HG03097 (cell line): ENCODE results near the gene F8A2.
A peak's percentile ranks its signal among the peaks of the same experiment; 100 is the strongest.
"Not testable (repeated sequence)": the region's sequence is repeated elsewhere in the genome, so short reads cannot be mapped to it uniquely, and the experiment has no call there.

Source experiments
- ATAC-seq: cut with Tn5 transposase; IDR thresholded peaks from one replicate; pipeline ENCODE4 v1.9.1; 2021; ENCODE audit not compliant: unreplicated experiment, low FRiP score

Gene F8A2

GRCh38 chrX:155381843-155382528 lies at the start of gene F8A2:
Gene F8A2 (plus strand): TSS chrX:155382095. CDS start chrX:155382115, 20 bp downstream.
- ATAC-seq, result peak; percentile 79

GRCh38 chrX:155333544-155334100 lies 48.3 kb upstream of the F8A2 start:
- no peak for ATAC-seq

DNA sequence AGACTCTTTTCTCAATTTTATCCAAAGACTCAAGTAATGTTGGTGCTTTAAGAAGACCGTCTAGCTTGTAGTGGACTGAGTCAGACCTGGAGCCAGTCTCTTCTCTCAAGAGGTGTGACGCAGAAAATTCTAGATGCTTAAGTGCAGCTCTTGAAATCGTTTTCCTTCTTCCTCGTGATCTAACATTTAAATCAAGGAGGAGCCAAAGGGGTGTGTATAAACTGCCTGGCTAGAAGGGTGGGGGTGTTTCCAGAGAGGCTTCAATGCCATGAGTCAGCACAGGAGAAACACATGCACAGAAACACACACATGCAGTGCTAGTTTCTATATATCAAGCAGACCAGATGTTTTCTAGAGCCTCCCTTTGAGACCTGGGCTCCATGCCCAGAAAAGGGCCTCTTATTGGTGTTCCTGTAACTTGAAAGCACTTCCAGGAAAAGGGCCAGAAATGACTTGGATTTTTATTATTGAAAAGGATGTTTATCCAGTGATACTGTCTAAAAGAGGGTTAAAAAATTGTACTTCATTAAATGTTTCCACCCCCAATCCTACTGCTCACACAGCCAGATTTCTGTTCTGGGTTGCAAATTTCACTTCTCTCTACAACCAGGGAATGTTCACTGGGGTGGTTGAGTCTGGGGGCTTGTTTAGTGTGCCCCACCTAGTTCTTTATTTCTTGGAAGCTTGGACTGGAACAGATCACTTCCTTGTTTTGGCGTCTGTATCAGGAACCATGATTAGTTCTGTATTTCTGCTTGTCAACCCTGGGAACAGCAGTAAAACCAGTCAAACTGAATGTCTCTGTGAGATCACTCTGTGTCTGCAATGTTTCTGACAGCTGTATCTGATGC lies 47.2 kb upstream of the F8A2 start, which contains the start of gene CLIC2:
Gene CLIC2 (minus strand): TSS at position 129 of the 851 bp plus-strand sequence. CDS start 187 bp downstream, outside the sequence.
- ATAC-seq, result no peak

GRCh38 chrX:155335337-155335712 lies 46.6 kb upstream of the F8A2 start:
- ATAC-seq, result not testable (repeated sequence)

- not testable (repeated sequence) for ATAC-seq
Measured at GRCh38 chrX:155345689-155346088, 36.2 kb upstream of the F8A2 start.

DNA sequence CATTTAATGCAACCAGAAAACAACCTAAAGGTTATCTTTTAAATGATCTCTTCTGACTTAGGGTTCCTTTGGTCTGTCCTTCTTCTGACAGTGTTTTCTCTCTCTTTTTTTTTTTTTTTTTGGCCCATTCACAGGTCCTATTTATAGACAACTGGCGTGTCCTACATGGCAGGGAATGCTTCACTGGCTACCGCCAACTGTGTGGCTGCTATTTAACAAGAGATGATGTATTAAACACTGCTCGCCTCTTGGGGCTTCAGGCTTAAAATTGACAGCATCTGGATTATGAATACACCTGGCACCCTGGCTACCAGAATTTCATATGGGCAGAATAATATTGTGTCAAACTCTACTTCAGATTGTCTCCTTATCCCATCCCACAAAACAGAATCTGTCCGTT lies 32.4 kb upstream of the F8A2 start:
- ATAC-seq, result not testable (repeated sequence)

DNA sequence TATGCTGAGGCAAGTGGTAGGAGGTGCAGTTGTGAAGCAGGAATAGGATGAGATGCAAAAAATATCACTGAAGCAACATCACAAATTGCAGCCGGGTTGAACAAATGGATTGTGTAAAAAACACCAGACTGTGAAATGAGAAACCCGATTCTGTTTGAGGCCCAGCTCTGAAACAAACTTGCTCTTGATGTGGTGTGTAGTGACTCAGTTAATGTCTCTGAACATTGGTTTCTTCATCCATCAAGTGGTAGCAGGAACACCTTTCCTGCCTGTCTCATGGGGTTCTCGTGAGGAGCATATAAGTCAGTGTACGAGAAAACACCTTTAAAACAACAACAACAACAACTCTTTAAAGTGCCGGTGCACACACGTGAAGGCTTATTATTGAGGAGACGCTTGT lies 18.2 kb upstream of the F8A2 start:
- not testable (repeated sequence) for ATAC-seq

DNA sequence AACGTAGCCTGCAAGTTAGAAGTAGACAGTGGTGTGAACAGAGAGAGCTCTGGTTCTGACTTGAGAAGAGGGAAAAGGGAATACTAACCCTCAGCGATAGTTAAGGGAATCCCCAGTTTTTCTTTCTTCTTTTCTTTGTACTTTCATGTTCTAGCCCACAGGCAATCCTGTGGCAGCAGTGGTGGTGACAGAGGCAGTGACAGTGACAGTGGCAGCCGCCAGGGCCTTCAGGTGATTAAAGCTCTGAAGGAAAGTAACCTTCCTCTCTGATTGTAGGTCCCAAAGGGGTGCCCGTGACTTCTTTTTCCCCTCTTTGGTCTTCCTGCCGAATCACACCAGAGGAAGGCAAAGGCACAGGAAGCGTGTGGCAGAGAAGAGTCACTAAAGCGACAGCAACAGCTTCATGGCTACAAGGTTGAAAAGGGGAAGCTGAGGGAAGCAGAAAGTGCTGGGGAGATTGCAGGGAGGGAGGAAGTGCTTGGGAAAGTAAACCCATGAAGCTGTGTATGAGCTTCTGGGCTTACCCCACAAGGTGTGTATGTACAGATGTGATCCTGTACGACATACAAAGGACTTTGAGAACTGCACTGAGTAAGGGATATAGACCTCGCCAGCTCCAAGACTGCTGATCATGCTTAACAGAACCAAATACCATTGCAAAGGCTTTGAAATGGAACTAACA lies 8.0 kb upstream of the F8A2 start:
- not testable (repeated sequence) for ATAC-seq

DNA sequence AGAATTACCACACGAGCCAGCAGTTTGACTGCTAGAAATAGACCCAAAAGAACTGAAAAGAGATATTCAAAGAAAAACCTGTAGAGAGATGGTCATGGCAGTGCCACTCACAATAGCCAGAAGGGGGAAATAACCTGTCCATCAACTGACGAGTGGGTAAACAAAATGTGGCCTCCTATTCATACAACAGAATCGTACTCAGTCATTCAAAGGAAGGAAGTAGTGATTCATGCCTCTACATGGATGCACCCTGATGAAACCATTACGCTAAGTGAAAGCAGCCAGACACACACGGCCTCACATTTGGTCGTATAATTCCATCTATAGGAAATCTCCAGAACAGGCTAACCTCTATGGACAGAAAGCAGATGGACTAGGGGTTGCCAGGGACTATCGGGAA lies 2.1 kb upstream of the F8A2 start:
- not testable (repeated sequence) for ATAC-seq

- peak; percentile 32 for ATAC-seq
Measured at GRCh38 chrX:155382529-155382967, 653 bp downstream of the F8A2 start.

- no peak for ATAC-seq
Measured at GRCh38 chrX:155389634-155390033, 7.7 kb downstream of the F8A2 start.

DNA sequence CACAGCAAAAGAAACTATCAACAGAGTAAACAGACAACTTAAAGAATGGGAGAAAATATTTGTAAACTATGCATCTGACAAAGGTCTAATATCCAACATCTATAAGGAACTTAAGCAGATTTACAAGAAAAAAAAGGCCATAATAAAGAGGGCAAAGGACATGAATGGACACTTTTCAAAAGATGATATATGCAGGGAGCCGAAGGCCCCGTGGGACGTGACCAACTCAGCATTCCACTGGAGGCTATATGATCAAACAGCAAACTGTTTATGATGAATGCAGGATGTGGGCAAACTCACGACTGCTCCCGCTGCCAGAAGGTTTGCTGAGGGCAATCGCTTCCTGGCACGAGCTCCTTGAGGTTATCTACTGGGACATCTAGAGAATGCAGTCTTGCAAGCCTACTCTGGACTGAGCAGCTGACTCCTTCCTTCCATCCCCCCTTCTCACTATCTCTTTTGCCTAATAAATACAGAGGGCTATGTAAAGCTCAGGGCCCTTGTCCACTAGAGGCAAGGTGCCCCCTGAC lies 12.9 kb downstream of the F8A2 start:
- ATAC-seq, result not testable (repeated sequence)

DNA sequence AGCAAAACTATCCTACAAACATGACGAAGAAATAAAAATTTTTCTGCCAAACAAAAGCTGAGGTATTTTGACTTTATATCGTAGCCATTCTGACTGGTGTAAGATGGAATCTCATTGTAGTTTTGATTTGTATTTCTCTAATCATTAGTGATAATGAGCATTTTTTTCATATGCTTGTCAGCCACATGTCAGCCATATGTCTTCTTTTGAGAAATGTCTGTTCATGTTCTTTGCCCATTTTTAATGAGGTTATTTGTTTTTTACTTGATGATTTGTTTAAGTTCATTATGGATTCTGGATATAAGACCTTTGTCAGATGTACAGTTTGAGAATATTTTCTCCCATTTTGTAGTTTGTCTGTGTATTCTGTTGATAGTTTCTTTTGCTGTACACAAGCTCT lies 24.5 kb downstream of the F8A2 start:
- no peak for ATAC-seq

DNA sequence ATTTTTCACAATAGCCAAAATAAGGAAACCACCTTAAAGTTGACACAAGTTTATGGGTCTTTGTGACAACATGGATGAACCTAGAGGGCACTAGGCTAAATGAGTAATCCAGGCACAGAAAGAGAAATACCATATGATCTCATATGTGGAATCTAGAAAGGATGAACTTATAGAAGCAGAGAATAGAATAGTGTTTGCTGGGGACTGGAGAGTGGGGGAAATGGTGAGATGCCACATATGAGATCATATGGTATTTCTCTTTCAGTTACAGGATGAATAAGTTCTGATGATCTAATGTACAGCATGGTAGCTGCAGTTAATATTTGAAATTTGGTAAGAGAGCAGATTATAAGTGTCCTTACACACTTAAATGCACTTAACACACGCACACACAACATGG lies 35.9 kb downstream of the F8A2 start:
- ATAC-seq, result no peak
